ENCODE data around the gene KLHL29. TPM values are rescaled to one million over a fixed set of nuclear protein-coding genes. Genes with fewer than 3 reads are reported as not detected.

KLHL29 gene
- total RNA-seq, 2 donors from 2014 or later: 1.0 to 2.4 TPM

DNA sequence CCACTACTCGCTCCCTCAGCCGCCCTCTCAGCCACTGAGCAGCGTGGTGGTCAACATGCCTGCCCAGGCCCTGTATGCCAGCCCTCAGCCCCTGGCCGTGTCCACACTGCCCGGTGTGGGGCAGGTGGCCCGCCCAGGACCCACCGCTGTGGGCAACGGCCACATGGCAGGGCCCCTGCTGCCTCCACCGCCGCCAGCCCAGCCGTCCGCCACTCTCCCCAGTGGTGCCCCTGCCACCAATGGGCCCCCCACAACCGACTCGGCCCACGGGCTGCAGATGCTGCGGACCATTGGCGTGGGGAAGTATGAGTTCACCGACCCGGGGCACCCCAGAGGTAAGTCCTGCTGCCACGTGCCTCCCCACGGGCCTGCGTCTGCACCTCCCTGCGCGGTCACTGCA is 257.5 kb downstream of the KLHL29 start:
- no peaks in the 10 kb centered on the region for H3K27me3 ChIP-seq (ENCODE audit: control insufficient read depth, insufficient read depth, low read length, poor library complexity, severe bottlenecking)
- H3K9me3 Mint-ChIP-seq: peaks cover 8% of the 10 kb centered on the region
- WGBS, 2 experiments (ENCODE audit: insufficient coverage in 1 of 2, insufficient read length in 1 of 2): 97% methylated on average over 13 to 24 of the region's 24 CpGs
- no peaks in the 10 kb centered on the region for H3K27me3 Mint-ChIP-seq (ENCODE audit: insufficient read depth)
- no peak overlapping the region for H3K27ac Mint-ChIP-seq
- H3K4me3 ChIP-seq (ENCODE audit: low read length): no peak overlapping the region
- H3K9ac ChIP-seq (ENCODE audit: extremely low read depth, low read length, poor library complexity, severe bottlenecking): no peak overlapping the region
- peaks cover 3% of the 10 kb centered on the region for H3K4me1 ChIP-seq (ENCODE audit: control insufficient read depth, insufficient read depth, low read length)
- H3K9me3 ChIP-seq (ENCODE audit: control insufficient read depth, low read length): peaks cover 6% of the 10 kb centered on the region
- DNase-seq: no peak
- no peak overlapping the region for H3K4me3 Mint-ChIP-seq
- no peaks in the 10 kb centered on the region for H3K36me3 ChIP-seq (ENCODE audit: control insufficient read depth, insufficient read depth, low read length)
- H3K36me3 Mint-ChIP-seq (ENCODE audit: low read depth): peaks cover 5% of the 10 kb centered on the region
- peaks cover 9% of the 10 kb centered on the region for H3K4me1 Mint-ChIP-seq
- TF ChIP-seq, protein P1, sequence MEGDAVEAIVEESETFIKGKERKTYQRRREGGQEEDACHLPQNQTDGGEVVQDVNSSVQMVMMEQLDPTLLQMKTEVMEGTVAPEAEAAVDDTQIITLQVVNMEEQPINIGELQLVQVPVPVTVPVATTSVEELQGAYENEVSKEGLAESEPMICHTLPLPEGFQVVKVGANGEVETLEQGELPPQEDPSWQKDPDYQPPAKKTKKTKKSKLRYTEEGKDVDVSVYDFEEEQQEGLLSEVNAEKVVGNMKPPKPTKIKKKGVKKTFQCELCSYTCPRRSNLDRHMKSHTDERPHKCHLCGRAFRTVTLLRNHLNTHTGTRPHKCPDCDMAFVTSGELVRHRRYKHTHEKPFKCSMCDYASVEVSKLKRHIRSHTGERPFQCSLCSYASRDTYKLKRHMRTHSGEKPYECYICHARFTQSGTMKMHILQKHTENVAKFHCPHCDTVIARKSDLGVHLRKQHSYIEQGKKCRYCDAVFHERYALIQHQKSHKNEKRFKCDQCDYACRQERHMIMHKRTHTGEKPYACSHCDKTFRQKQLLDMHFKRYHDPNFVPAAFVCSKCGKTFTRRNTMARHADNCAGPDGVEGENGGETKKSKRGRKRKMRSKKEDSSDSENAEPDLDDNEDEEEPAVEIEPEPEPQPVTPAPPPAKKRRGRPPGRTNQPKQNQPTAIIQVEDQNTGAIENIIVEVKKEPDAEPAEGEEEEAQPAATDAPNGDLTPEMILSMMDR (conservative IDR thresholded peaks at IDR 0.05): no peak
- H3K27ac ChIP-seq (ENCODE audit: low read depth, low read length): no peak overlapping the region

GRCh38 chr2:23645230-23645808 is 260.3 kb downstream of the KLHL29 start:
- H3K36me3 Mint-ChIP-seq (ENCODE audit: low read depth): peaks cover 5% of the 10 kb centered on the region
- no peak for DNase-seq
- WGBS, 2 experiments (ENCODE audit: insufficient coverage in 1 of 2, insufficient read length in 1 of 2): 86 to 87% methylated on average over 10 of the region's 10 CpGs

GRCh38 chr2:23647563-23647962 is 262.6 kb downstream of the KLHL29 start:
- no peak for DNase-seq
- Mint-ChIP-seq H3K27ac (no peak overlapping the region), H3K27me3 (ENCODE audit: insufficient read depth) (no peaks in the 10 kb centered on the region), H3K4me1 (peaks cover 5% of the 10 kb centered on the region), H3K36me3 (ENCODE audit: low read depth) (peaks cover 5% of the 10 kb centered on the region), H3K4me3 (no peak overlapping the region), H3K9me3 (peaks cover 8% of the 10 kb centered on the region)
- 91 to 93% methylated on average over 6 to 13 of the region's 13 CpGs for WGBS, 2 experiments (ENCODE audit: insufficient coverage in 1 of 2, insufficient read length in 1 of 2)
- TF ChIP-seq, protein P1 (conservative IDR thresholded peaks at IDR 0.05): no peak
- Histone ChIP-seq H3K27ac (ENCODE audit: low read depth, low read length) (no peak overlapping the region), H3K36me3 (ENCODE audit: control insufficient read depth, insufficient read depth, low read length) (no peaks in the 10 kb centered on the region), H3K27me3 (ENCODE audit: control insufficient read depth, insufficient read depth, low read length, poor library complexity, severe bottlenecking) (no peaks in the 10 kb centered on the region), H3K9me3 (ENCODE audit: control insufficient read depth, low read length) (peaks cover 6% of the 10 kb centered on the region), H3K9ac (ENCODE audit: extremely low read depth, low read length, poor library complexity, severe bottlenecking) (no peak overlapping the region), H3K4me1 (ENCODE audit: control insufficient read depth, insufficient read depth, low read length) (no peaks in the 10 kb centered on the region), H3K4me3 (ENCODE audit: low read length) (no peak overlapping the region)

More at GRCh38 chr2:23645230-23645808, 260.3 kb downstream of the KLHL29 start:
- no peak overlapping the region for H3K9ac ChIP-seq (ENCODE audit: extremely low read depth, low read length, poor library complexity, severe bottlenecking)
- H3K9me3 ChIP-seq (ENCODE audit: control insufficient read depth, low read length): peaks cover 6% of the 10 kb centered on the region
- H3K4me3 ChIP-seq (ENCODE audit: low read length): no peak overlapping the region
- Mint-ChIP-seq H3K4me3 (no peak overlapping the region), H3K27ac (no peak overlapping the region), H3K9me3 (peaks cover 8% of the 10 kb centered on the region), H3K4me1 (peaks cover 5% of the 10 kb centered on the region), H3K27me3 (ENCODE audit: insufficient read depth) (no peaks in the 10 kb centered on the region)
- no peaks in the 10 kb centered on the region for H3K36me3 ChIP-seq (ENCODE audit: control insufficient read depth, insufficient read depth, low read length)
- no peak overlapping the region for H3K27ac ChIP-seq (ENCODE audit: low read depth, low read length)
- H3K4me1 ChIP-seq (ENCODE audit: control insufficient read depth, insufficient read depth, low read length): no peaks in the 10 kb centered on the region
- no peaks in the 10 kb centered on the region for H3K27me3 ChIP-seq (ENCODE audit: control insufficient read depth, insufficient read depth, low read length, poor library complexity, severe bottlenecking)
- TF ChIP-seq, protein P1 (conservative IDR thresholded peaks at IDR 0.05): no peak

Measured in endodermal cell (in vitro differentiated cells).